Hepatic stellate cell (primary cell): ENCODE results near the gene OOSP4B.
"Not testable (repeated sequence)": the region's sequence is repeated elsewhere in the genome, so short reads cannot be mapped to it uniquely, and the experiment has no call there.

Source experiments
- DNase-seq: peaks from one replicate; pipeline ENCODE4 v3.0.0; 2011; ENCODE audit warnings: low spot score

OOSP4B gene

GRCh38 chr11:60059521-60060240 lies 42.7 kb downstream of the OOSP4B start:
- no peak for DNase-seq

- DNase-seq: no peak
Observed at GRCh38 chr11:60064111-60064510, 47.1 kb downstream of the OOSP4B start.

GRCh38 chr11:60065801-60066200 lies 48.8 kb downstream of the OOSP4B start:
- no peak for DNase-seq

GRCh38 chr11:60069450-60069849 lies 52.5 kb downstream of the OOSP4B start:
- DNase-seq: no peak

- DNase-seq: not testable (repeated sequence)
Observed at GRCh38 chr11:60071644-60072043, 54.7 kb downstream of the OOSP4B start.

GRCh38 chr11:60077216-60077817 lies 60.3 kb downstream of the OOSP4B start:
- DNase-seq: no peak

GRCh38 chr11:60077981-60078380 lies 61.0 kb downstream of the OOSP4B start:
- DNase-seq: no peak

- DNase-seq: no peak
Observed at GRCh38 chr11:60078745-60079144, 61.8 kb downstream of the OOSP4B start.

- no peak for DNase-seq
Observed at GRCh38 chr11:60080535-60080934, 63.6 kb downstream of the OOSP4B start.
